Fibroblast of lung (primary cell): ENCODE results near the gene FNIP1. TPM values are rescaled to one million over a fixed set of nuclear protein-coding genes. Genes with fewer than 3 reads are reported as not detected.

Source experiments
- DNase-seq, 2 donors: peaks; one replicate each; pipeline versions ENCODE4 v3.0.0 to v3.0.0-alpha.2; 2010; ENCODE audit warnings: low read depth in 2 of 2
- H2AFZ ChIP-seq: 2 replicates; pipeline ENCODE4 v1.5.1; 2012; ENCODE audit warnings: low read length, control low read depth, inconsistent platforms
- H3K27ac ChIP-seq: 2 replicates; pipeline ENCODE4 v1.5.1; 2011; ENCODE audit warnings: low read length, control low read depth; ENCODE audit not compliant: insufficient read depth
- H3K27me3 ChIP-seq: 2 replicates; pipeline ENCODE4 v1.5.1; 2011; ENCODE audit warnings: mild to moderate bottlenecking, low read length; ENCODE audit not compliant: control insufficient read depth, insufficient read depth
- H3K36me3 ChIP-seq: 2 replicates; pipeline ENCODE4 v1.5.1; 2011; ENCODE audit warnings: low read length; ENCODE audit not compliant: control insufficient read depth, insufficient read depth
- H3K4me1 ChIP-seq: 2 replicates; pipeline ENCODE4 v1.5.1; 2011; ENCODE audit warnings: low read length; ENCODE audit not compliant: control insufficient read depth, insufficient read depth; ENCODE audit errors: extremely low read depth
- H3K4me2 ChIP-seq: 2 replicates; pipeline ENCODE4 v1.5.1; 2011; ENCODE audit warnings: low read length, control low read depth; ENCODE audit not compliant: insufficient read depth; ENCODE audit errors: extremely low read depth
- H3K4me3 ChIP-seq, 4 experiments: fragments of 200-600 bp in 1 of 4; sonication (generic) in 1 of 4; replicated peaks in 1 of 4; 2 replicates each; pipeline ENCODE4 v1.5.1; 2011 to 2016; ENCODE audit warnings: low read length in 4 of 4, low read depth in 3 of 4, mild to moderate bottlenecking in 3 of 4, control low read depth in 2 of 4, inconsistent platforms in 1 of 4, mixed read lengths in 1 of 4; ENCODE audit not compliant: insufficient read depth in 1 of 4; ENCODE audit errors: control extremely low read depth in 1 of 4
- H3K79me2 ChIP-seq: 2 replicates; pipeline ENCODE4 v1.5.1; 2012; ENCODE audit warnings: mild to moderate bottlenecking, low read length, inconsistent platforms; ENCODE audit not compliant: control insufficient read depth, insufficient read depth
- H3K9ac ChIP-seq: 2 replicates; pipeline ENCODE4 v1.5.1; 2011; ENCODE audit warnings: mild to moderate bottlenecking, low read length, control low read depth; ENCODE audit not compliant: insufficient read depth
- H3K9me3 ChIP-seq: 2 replicates; pipeline ENCODE4 v1.5.1; 2012; ENCODE audit warnings: low read depth, low read length; ENCODE audit not compliant: control insufficient read depth, insufficient read depth
- H4K20me1 ChIP-seq: 2 replicates; pipeline ENCODE4 v1.5.1; 2011; ENCODE audit warnings: low read length; ENCODE audit not compliant: control insufficient read depth, insufficient read depth; ENCODE audit errors: extremely low read depth
- CTCF ChIP-seq, 2 donors: IDR thresholded peaks in 1 of 2; conservative IDR thresholded peaks in 1 of 2; 1 replicate in 1 of 2; 2 replicates in 1 of 2; pipeline ENCODE4 v1.5.1; 2011 to 2012; ENCODE audit warnings: low read length in 2 of 2, control low read depth in 1 of 2, inconsistent platforms in 1 of 2, low read depth in 1 of 2, mild to moderate bottlenecking in 1 of 2
- EZH2 ChIP-seq: IDR thresholded peaks from 2 replicates; pipeline ENCODE4 v1.5.1; 2012; ENCODE audit warnings: low read length, control low read depth, mild to moderate bottlenecking; ENCODE audit errors: missing control alignments
- polyA plus RNA-seq, 2 donors: library from polyadenylated mRNA; depleted of rRNA in 1 of 2; stranded (reverse) in 1 of 2; unstranded in 1 of 2; fragments of >200 nt; gene quantifications; 2 replicates each; pipeline ENCODE4 v1.2.1, GENCODE V29; 2011 to 2012; ENCODE audit warnings: missing spikeins in 1 of 2
- total RNA-seq: library from RNA; depleted of rRNA; stranded (reverse); fragments of >200 nt; gene quantifications from 2 replicates; pipeline ENCODE4 v1.2.1, GENCODE V29; 2014

Gene FNIP1
- total and polyA plus RNA-seq, 2 donors (not counting 1 experiment from before 2014, with no cell fraction given) = 36.4 to 97.8 TPM

- Histone ChIP-seq H3K27me3 (no peaks in the 10 kb centered on the region), H3K4me2 (no peak overlapping the region), H3K79me2 (no peaks in the 10 kb centered on the region), H3K9me3 (no peaks in the 10 kb centered on the region), H2AFZ (no peak overlapping the region), H3K27ac (no peak overlapping the region), H3K4me3 (no peak overlapping the region), H3K36me3 (no peaks in the 10 kb centered on the region), H3K9ac (no peak overlapping the region), H3K4me1 (no peaks in the 10 kb centered on the region), H4K20me1 (no peaks in the 10 kb centered on the region)
- TF ChIP-seq EZH2 (no peak), CTCF (conservative IDR thresholded peaks at IDR 0.05 in 1 of 2, IDR thresholded peaks at IDR 0.05 in 1 of 2; ENCODE audit: low read depth in 1 of 2, low read length in 2 of 2) (no peak)
- no peak for DNase-seq
These were observed 28.7 kb upstream of the FNIP1 start for GRCh38 chr5:131825404-131826013.

- no peaks in the 10 kb centered on the region for H3K79me2 ChIP-seq
- H4K20me1 ChIP-seq = no peaks in the 10 kb centered on the region
- no peak overlapping the region for H3K4me2 ChIP-seq
- no peak for TF ChIP-seq EZH2
- no peak overlapping the region for H3K9ac ChIP-seq
- H3K27me3 ChIP-seq = no peaks in the 10 kb centered on the region
- H3K4me3 ChIP-seq = no peak overlapping the region
- no peak overlapping the region for H3K27ac ChIP-seq
- no peak for DNase-seq
- H3K9me3 ChIP-seq = no peaks in the 10 kb centered on the region
- no peaks in the 10 kb centered on the region for H3K36me3 ChIP-seq
- no peak overlapping the region for H2AFZ ChIP-seq
- no peaks in the 10 kb centered on the region for H3K4me1 ChIP-seq
These were observed 27.8 kb upstream of the FNIP1 start for GRCh38 chr5:131824631-131825030.

- no peak overlapping the region for H3K27ac ChIP-seq
- DNase-seq = peak in 1 of 2 donors; percentile 69
- no peaks in the 10 kb centered on the region for H3K27me3 ChIP-seq
These were observed 24.4 kb upstream of the FNIP1 start for GRCh38 chr5:131821221-131821620.

More at GRCh38 chr5:131821221-131821620, 24.4 kb upstream of the FNIP1 start:
- no peak overlapping the region for H2AFZ ChIP-seq
- H3K79me2 ChIP-seq = no peaks in the 10 kb centered on the region
- H3K36me3 ChIP-seq = no peaks in the 10 kb centered on the region
- no peak overlapping the region for H3K4me2 ChIP-seq
- TF ChIP-seq CTCF (conservative IDR thresholded peaks at IDR 0.05 in 1 of 2, IDR thresholded peaks at IDR 0.05 in 1 of 2; ENCODE audit: low read depth in 1 of 2, low read length in 2 of 2) = no peak
- no peak for TF ChIP-seq EZH2
- H4K20me1 ChIP-seq = no peaks in the 10 kb centered on the region
- no peaks in the 10 kb centered on the region for H3K4me1 ChIP-seq
- no peak overlapping the region for H3K4me3 ChIP-seq
- no peak overlapping the region for H3K9ac ChIP-seq
- no peaks in the 10 kb centered on the region for H3K9me3 ChIP-seq
